GM12878 (cell line): ENCODE measurements around the gene METTL15. TPM values are rescaled to one million over a fixed set of nuclear protein-coding genes. Genes with fewer than 3 reads are reported as not detected.

ENCODE experiments used
- ATAC-seq: fragments of 200-7000 bp; cut with Tn5 transposase; 3 replicates; pipeline ENCODE4 v1.9.1; 2020; ENCODE audit warnings: mild to moderate bottlenecking, moderate library complexity
- BruUV-seq: library from RNA; stranded (reverse); fragments of 400-500 nt; replicated peaks from 2 replicates; lab custom pipeline; 2021; lab: Mats Ljungman, UMichigan
- CTCF ChIA-PET: fragments of 300-600 bp; sonication (Branson Sonifier 250); formaldehyde crosslinking; extraction: SDS; loops from one replicate; lab custom pipeline; 2021; ENCODE audit warnings: inconsistent platforms; lab: Yijun Ruan, JAX
- POLR2A ChIA-PET: fragments of 350-600 bp; formaldehyde crosslinking; extraction: SDS; loops from one replicate; lab custom pipeline; 2021; ENCODE audit warnings: inconsistent platforms; lab: Charles Lee
- RAD21 ChIA-PET: fragments of 300-600 bp; sonication (Branson Sonifier 250); formaldehyde crosslinking; loops from one replicate; lab custom pipeline; 2023; ENCODE audit warnings: antibody characterized with exemption; ENCODE audit not compliant: unreplicated experiment; lab: Charles Lee
- SMC1A ChIA-PET: fragments of 300-600 bp; sonication (Branson Sonifier 250); formaldehyde crosslinking; loops from one replicate; lab custom pipeline; 2023; ENCODE audit not compliant: unreplicated experiment, uncharacterized antibody; lab: Charles Lee
- DNase-seq: peaks from one replicate; pipeline ENCODE4 v3.0.0-alpha.2; 2011; ENCODE audit warnings: low read depth, low spot score
- FAIRE-seq: peaks from 3 replicates; lab custom pipeline; 2011; peaks lifted over from hg19 to GRCh38; lab: Jason Lieb, UNC
- H2AFZ ChIP-seq: 2 replicates; pipeline ENCODE4 v1.6.0; 2011; ENCODE audit warnings: low read depth, low read length, control low read depth; ENCODE audit not compliant: control insufficient read depth
- H3K27ac ChIP-seq: 2 replicates; pipeline ENCODE4 v1.5.1; 2011; ENCODE audit warnings: control low read depth; ENCODE audit not compliant: control insufficient read depth, insufficient read depth
- H3K27me3 ChIP-seq, 2 experiments: replicated peaks in 1 of 2; 2 replicates each; pipeline versions ENCODE4 v1.6.0 to v1.6.1; 2011; ENCODE audit warnings: low read length in 1 of 2; ENCODE audit not compliant: control insufficient read depth in 2 of 2, insufficient read depth in 2 of 2
- H3K36me3 ChIP-seq, 2 experiments: 2 replicates each; pipeline ENCODE4 v1.5.1; 2011; ENCODE audit warnings: low read length in 1 of 2; ENCODE audit not compliant: control insufficient read depth in 2 of 2, insufficient read depth in 2 of 2
- H3K4me1 ChIP-seq: 2 replicates; pipeline ENCODE4 v1.6.1; 2011; ENCODE audit warnings: mild to moderate bottlenecking, low read length, moderate library complexity, mixed read lengths; ENCODE audit not compliant: control insufficient read depth, insufficient read depth
- H3K4me2 ChIP-seq: 2 replicates; pipeline ENCODE4 v1.6.0; 2011; ENCODE audit warnings: control low read depth; ENCODE audit not compliant: control insufficient read depth, insufficient read depth
- H3K4me3 ChIP-seq: fragments of 200-600 bp; sonication (generic); 2 replicates; pipeline ENCODE4 v1.5.1; 2016
- H3K79me2 ChIP-seq: 2 replicates; pipeline ENCODE4 v1.6.0; 2011; ENCODE audit warnings: low read length; ENCODE audit not compliant: control insufficient read depth, insufficient read depth
- H3K9ac ChIP-seq: 2 replicates; pipeline ENCODE4 v1.8.0; 2011; ENCODE audit warnings: low read length, control low read depth, mixed read lengths; ENCODE audit not compliant: control insufficient read depth, insufficient read depth
- H3K9me3 ChIP-seq: replicated peaks from 3 replicates; pipeline ENCODE4 v1.5.1; 2011; ENCODE audit warnings: mild to moderate bottlenecking, low read length; ENCODE audit not compliant: control insufficient read depth, insufficient read depth
- H4K20me1 ChIP-seq: 2 replicates; pipeline ENCODE4 v1.6.0; 2011; ENCODE audit not compliant: control insufficient read depth, insufficient read depth
- BCL11A ChIP-seq: IDR thresholded peaks from 2 replicates; pipeline ENCODE4 v1.6.1; 2011; ENCODE audit warnings: low read depth, low read length
- CREM ChIP-seq: IDR thresholded peaks from 2 replicates; pipeline ENCODE4 v1.6.1; 2014; ENCODE audit warnings: antibody characterized with exemption, low read depth
- EP300 ChIP-seq, 2 experiments: fragments of 150-350 bp in 1 of 2; IDR thresholded peaks; 2 replicates each; pipeline ENCODE4 v1.6.1; 2011 to 2012; ENCODE audit warnings: low read depth in 2 of 2, low read length in 2 of 2, borderline replicate concordance in 1 of 2, improper control_type of control experiment in 1 of 2, inconsistent platforms in 1 of 2; ENCODE audit not compliant: control insufficient read depth in 1 of 2
- ZNF592 ChIP-seq: fragments of 450-650 bp; IDR thresholded peaks from 2 replicates; pipeline ENCODE4 v1.6.1; 2017; ENCODE audit warnings: mild to moderate bottlenecking, moderate library complexity
- WGBS: methylation state at CpG from one replicate; pipeline ENCODE4 v1.1.6; 2016; ENCODE audit warnings: low lambda C conversion rate; ENCODE audit not compliant: insufficient replicate concordance, insufficient coverage; ENCODE audit errors: missing lambda C conversion rate; 5-methylcytosine and 5-hydroxymethylcytosine counted together
- in situ Hi-C: fragments of 300-500 bp; cut with MboI; formaldehyde crosslinking; loops from 9 replicates; pipeline ENCODE4 v1.14.3; 2018; ENCODE audit warnings: mixed read lengths
- intact Hi-C: fragments of 100-400 bp; cut with micrococcal nuclease; formaldehyde crosslinking; loops from one replicate; pipeline ENCODE4 v1.14.2; 2022; ENCODE audit not compliant: unreplicated experiment
- polyA plus RNA-seq, 11 experiments: library from polyadenylated mRNA; depleted of rRNA in 4 of 11; unstranded in 6 of 11; stranded (reverse) in 5 of 11; fragments of >200 nt; fragmentation: Nextera tagmentation in 4 of 11; fragmentation: Illumina TruSeq in 1 of 11; extraction: Ambion mirVana in 4 of 11; extraction: Trizol in 1 of 11; gene quantifications; 1 replicate in 1 of 11; 2 replicates in 10 of 11; pipeline versions ENCODE4 v1.2.1 to v1.2.3, GENCODE V29; 2011 to 2016; ENCODE audit warnings: inconsistent platforms in 2 of 11, missing spikeins in 2 of 11, low read depth in 1 of 11
- total RNA-seq, 4 experiments: library from RNA; depleted of rRNA in 3 of 4; stranded (reverse); fragments of >200 nt in 3 of 4; fragmentation: Illumina TruSeq in 1 of 4; extraction: Trizol in 1 of 4; gene quantifications; 2 replicates each; pipeline versions ENCODE4 v1.2.1 to v1.2.3, GENCODE V29; 2013 to 2021

The METTL15 gene
- total and polyA plus RNA-seq, 10 of the 15 experiments (the other 5 are each of a cell fraction or from before 2014, with no cell fraction given), result 7.9 to 16.9 (median 14.4) TPM

DNA sequence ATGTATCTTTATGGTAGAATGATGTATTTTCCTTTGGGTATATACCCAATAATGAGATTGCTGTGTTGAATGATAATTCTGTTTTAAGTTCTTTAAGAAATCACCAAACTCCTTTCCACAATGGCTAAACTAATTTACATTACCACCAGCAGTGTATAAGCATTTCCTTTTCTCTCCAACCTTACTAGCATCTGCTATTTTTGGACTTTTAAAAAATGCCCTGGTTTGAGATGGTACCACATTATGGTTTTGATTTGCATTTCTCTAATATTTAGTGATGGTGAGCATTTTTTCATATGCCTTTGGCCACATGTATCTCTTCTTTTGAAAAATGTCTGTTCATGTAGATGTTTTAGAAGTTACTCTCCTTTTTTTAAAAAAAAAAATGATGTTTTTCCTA, 142.0 kb downstream of the METTL15 start (continued):
- TF ChIP-seq ZNF592, result no peak
- no peak for TF ChIP-seq BCL11A
- no peak for TF ChIP-seq EP300 (IDR thresholded peaks at IDR 0.05; ENCODE audit: borderline replicate concordance in 1 of 2, control insufficient read depth in 1 of 2, low read depth in 2 of 2, low read length in 2 of 2)

DNA sequence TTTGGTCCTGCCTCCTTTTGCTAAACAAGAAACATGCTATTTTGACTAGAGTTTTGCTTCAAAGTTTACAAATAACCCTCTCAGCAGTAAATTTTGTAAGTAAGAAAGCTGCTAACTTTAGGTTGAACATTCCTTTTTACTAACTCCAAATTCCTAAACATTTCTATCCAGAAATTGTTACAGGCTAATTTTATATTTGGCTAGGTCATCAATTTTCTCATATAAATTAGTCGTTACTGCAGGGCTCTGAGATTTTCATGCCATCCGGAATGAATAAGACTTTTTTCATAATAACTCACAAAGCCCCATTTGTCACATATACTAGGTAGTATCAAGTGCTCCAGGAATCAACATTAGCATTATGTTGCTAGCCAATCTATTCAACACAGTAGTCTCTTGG, 143.1 kb downstream of the METTL15 start:
- ATAC-seq (no peak), FAIRE-seq (no peak)
- Histone ChIP-seq H2AFZ (no peak overlapping the region), H3K27ac (no peak overlapping the region), H4K20me1 (no peaks in the 10 kb centered on the region), H3K4me1 (no peaks in the 10 kb centered on the region), H3K4me2 (no peak overlapping the region)
- SMC1A ChIA-PET, result interaction anchor here (1.1 kb wide), 1 partner anchor 79 kb away, joined by 3 read pairs; no protein-coding TSS in a partner anchor
- in situ Hi-C loops, result no loop called here
- 100% methylated on average over 2 of the region's 2 CpGs for WGBS
- no peak for TF ChIP-seq CREM
- TF ChIP-seq, all 136 proteins: peak for 0
- no TSS peak for BruUV-seq
- ChIA-PET CTCF (no interaction called here), POLR2A (no interaction called here), RAD21 (no interaction called here)
- Histone ChIP-seq H3K9ac (no peak overlapping the region), H3K79me2 (no peaks in the 10 kb centered on the region), H3K27me3 (no peaks in the 10 kb centered on the region), H3K9me3 (no peaks in the 10 kb centered on the region), H3K4me3 (no peak overlapping the region), H3K36me3 (no peaks in the 10 kb centered on the region)
- DNase-seq, result no peak
- intact Hi-C loops, result no loop called here
